Glomerular endothelial cell (primary cell): ENCODE measurements around the gene EXTL1. TPM values are rescaled to one million over a fixed set of nuclear protein-coding genes. Genes with fewer than 3 reads are reported as not detected.

Experiments used
- DNase-seq: peaks from one replicate; pipeline ENCODE4 v3.0.0-alpha.2; 2011; ENCODE audit warnings: low read depth, low spot score; ENCODE audit errors: extremely low read depth
- total RNA-seq: library from RNA; depleted of rRNA; stranded (reverse); fragments of >200 nt; gene quantifications from 2 replicates; pipeline ENCODE4 v1.2.3, GENCODE V29; 2015

Gene EXTL1
- total RNA-seq, 1 donor from 2014 or later, result 0.06 TPM

GRCh38 chr1:26066160-26066559 lies 44.6 kb downstream of the EXTL1 start:
- no peak for DNase-seq

- no peak for DNase-seq
Measured at GRCh38 chr1:26066857-26067256, 45.3 kb downstream of the EXTL1 start.

- DNase-seq, result no peak
Measured at GRCh38 chr1:26067432-26067911, 45.9 kb downstream of the EXTL1 start, which contains the start of gene TRIM63. Gene TRIM63 (minus strand): TSS chr1:26067630. CDS start chr1:26067494, 136 bp downstream.

GRCh38 chr1:26069941-26070295 lies 48.3 kb downstream of the EXTL1 start:
- DNase-seq, result no peak

- DNase-seq, result no peak
Measured at GRCh38 chr1:26070296-26070962, 48.9 kb downstream of the EXTL1 start.

GRCh38 chr1:26070963-26071342 lies 49.4 kb downstream of the EXTL1 start:
- no peak for DNase-seq

- DNase-seq, result no peak
Measured at GRCh38 chr1:26072305-26072704, 50.7 kb downstream of the EXTL1 start.

- DNase-seq, result no peak
Measured at GRCh38 chr1:26075421-26076144, 54.0 kb downstream of the EXTL1 start.

- no peak for DNase-seq
Measured at GRCh38 chr1:26077524-26077923, 55.9 kb downstream of the EXTL1 start.

GRCh38 chr1:26078286-26079177 lies 57.0 kb downstream of the EXTL1 start:
- no peak for DNase-seq

- DNase-seq, result no peak
Measured at GRCh38 chr1:26079178-26079563, 57.6 kb downstream of the EXTL1 start.

- no peak for DNase-seq
Measured at GRCh38 chr1:26079960-26080814, 58.6 kb downstream of the EXTL1 start.

- DNase-seq, result no peak
Measured at GRCh38 chr1:26081267-26082019, 59.9 kb downstream of the EXTL1 start.

GRCh38 chr1:26082020-26082350 lies 60.4 kb downstream of the EXTL1 start:
- no peak for DNase-seq

- DNase-seq, result no peak
Measured at GRCh38 chr1:26083208-26083607, 61.6 kb downstream of the EXTL1 start.

GRCh38 chr1:26084091-26084561 lies 62.6 kb downstream of the EXTL1 start:
- no peak for DNase-seq

GRCh38 chr1:26084844-26085243 lies 63.3 kb downstream of the EXTL1 start:
- no peak for DNase-seq
